HCT116 (cell line): ENCODE results near the gene GLIPR2.

Experiments
- EGR1 ChIP-seq: IDR thresholded peaks from 2 replicates; pipeline ENCODE4 v1.6.1; 2012; ENCODE audit warnings: low read depth
- EZH2 ChIP-seq: fragments of 200-600 bp; sonication (generic); IDR thresholded peaks from 2 replicates; pipeline ENCODE4 v1.6.1; 2017; ENCODE audit warnings: antibody characterized with exemption, mixed run types
- POLR2A ChIP-seq: IDR thresholded peaks from 2 replicates; pipeline ENCODE4 v1.7.0; 2011; ENCODE audit warnings: borderline replicate concordance; ENCODE audit not compliant: insufficient read depth, insufficient read length; ENCODE audit errors: extremely low read depth
- RAD21 ChIP-seq: IDR thresholded peaks from 2 replicates; pipeline ENCODE4 v1.6.1; 2012; ENCODE audit warnings: low read depth, mild to moderate bottlenecking
- REST ChIP-seq: IDR thresholded peaks from 2 replicates; pipeline ENCODE4 v1.6.1; 2012; ENCODE audit warnings: low read depth
- YY1 ChIP-seq: IDR thresholded peaks from 2 replicates; pipeline ENCODE4 v1.6.1; 2011; ENCODE audit warnings: low read length, low read depth, moderate library complexity, mild to moderate bottlenecking; ENCODE audit not compliant: insufficient replicate concordance; ENCODE audit errors: extremely low read depth
- ZNF274 ChIP-seq: fragments of 200-500 bp; sonication (Bioruptor generic); IDR thresholded peaks from 2 replicates; pipeline ENCODE4 v1.6.1; 2014; ENCODE audit warnings: mild to moderate bottlenecking, low read depth, low read length, inconsistent platforms
- TF ChIP-seq, protein P1 (sequence below), 3 experiments: fragments of 200-600 bp in 1 of 3; sonication (generic) in 1 of 3; IDR thresholded peaks in 2 of 3; conservative IDR thresholded peaks in 1 of 3; 2 replicates each; pipeline ENCODE4 v1.5.1; 2012 to 2017; ENCODE audit warnings: low read depth in 2 of 3, low read length in 2 of 3, antibody characterized with exemption in 1 of 3, borderline replicate concordance in 1 of 3, control low read depth in 1 of 3, mild to moderate bottlenecking in 1 of 3, mixed read lengths in 1 of 3, mixed run types in 1 of 3, moderate library complexity in 1 of 3; ENCODE audit not compliant: insufficient read depth in 1 of 3

DNA sequence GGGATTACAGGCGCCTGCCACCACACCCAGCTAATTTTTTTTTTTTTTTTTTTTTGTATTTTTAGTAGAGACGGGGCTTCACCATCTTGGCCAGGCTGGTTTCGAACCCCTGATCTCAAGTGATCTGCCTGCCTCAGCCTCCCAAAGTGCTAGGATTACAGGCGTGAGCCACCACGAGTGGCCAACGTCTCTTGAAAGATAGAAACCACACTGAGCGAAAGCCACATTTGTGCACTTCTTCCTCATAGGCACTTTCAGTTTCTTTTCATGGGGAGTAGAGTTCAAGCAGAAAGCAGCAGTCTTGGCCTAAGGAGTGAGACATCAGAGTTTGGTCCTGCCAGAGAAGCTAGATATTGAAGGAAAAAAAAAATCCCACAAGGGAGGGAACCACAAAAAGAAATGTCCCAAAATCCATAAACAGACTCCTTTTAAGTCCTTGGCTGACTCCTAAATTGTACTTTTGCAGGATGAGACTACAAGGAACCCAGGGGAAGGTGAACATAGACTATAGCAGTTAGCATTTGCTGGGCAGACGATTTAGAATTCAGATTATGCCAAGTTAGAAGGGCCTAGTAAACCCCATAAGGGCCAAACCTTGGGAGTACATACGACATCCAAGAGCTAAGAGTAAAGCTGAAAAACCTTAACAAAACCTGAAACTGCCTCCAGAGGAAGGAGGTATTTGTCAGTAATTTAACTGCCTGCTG is 43.9 kb upstream of the GLIPR2 start:
- TF ChIP-seq YY1, result no peak
- TF ChIP-seq, protein P1, sequence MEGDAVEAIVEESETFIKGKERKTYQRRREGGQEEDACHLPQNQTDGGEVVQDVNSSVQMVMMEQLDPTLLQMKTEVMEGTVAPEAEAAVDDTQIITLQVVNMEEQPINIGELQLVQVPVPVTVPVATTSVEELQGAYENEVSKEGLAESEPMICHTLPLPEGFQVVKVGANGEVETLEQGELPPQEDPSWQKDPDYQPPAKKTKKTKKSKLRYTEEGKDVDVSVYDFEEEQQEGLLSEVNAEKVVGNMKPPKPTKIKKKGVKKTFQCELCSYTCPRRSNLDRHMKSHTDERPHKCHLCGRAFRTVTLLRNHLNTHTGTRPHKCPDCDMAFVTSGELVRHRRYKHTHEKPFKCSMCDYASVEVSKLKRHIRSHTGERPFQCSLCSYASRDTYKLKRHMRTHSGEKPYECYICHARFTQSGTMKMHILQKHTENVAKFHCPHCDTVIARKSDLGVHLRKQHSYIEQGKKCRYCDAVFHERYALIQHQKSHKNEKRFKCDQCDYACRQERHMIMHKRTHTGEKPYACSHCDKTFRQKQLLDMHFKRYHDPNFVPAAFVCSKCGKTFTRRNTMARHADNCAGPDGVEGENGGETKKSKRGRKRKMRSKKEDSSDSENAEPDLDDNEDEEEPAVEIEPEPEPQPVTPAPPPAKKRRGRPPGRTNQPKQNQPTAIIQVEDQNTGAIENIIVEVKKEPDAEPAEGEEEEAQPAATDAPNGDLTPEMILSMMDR (IDR thresholded peaks at IDR 0.05 in 2 of 3, conservative IDR thresholded peaks at IDR 0.05 in 1 of 3; ENCODE audit: borderline replicate concordance in 1 of 3, insufficient read depth in 1 of 3, low read depth in 2 of 3, low read length in 2 of 3), result no peak
- no peak for TF ChIP-seq ZNF274
- TF ChIP-seq REST, result no peak
- TF ChIP-seq EGR1, result no peak
- no peak for TF ChIP-seq RAD21
- no peak for TF ChIP-seq POLR2A
- no peak for TF ChIP-seq EZH2
